ENCODE data around the gene TMEM132D.

TMEM132D gene

GRCh38 chr12:129413295-129413694, 490.5 kb downstream of the TMEM132D start:
- Histone ChIP-seq H3K18ac (ENCODE audit: low read depth in 1 of 2, low read length in 2 of 2) (no peak overlapping the region), H3K23ac (ENCODE audit: low read length in 2 of 2) (no peak overlapping the region), H3K9me3 (ENCODE audit: control insufficient read depth, low read length) (peaks cover 23% of the 10 kb centered on the region), H3K14ac (ENCODE audit: low read length in 2 of 2) (no peak overlapping the region), H2BK12ac (ENCODE audit: low read length in 2 of 2) (no peak overlapping the region), H3K4me3 (ENCODE audit: insufficient read depth in 1 of 2, low read depth in 1 of 2, low read length in 2 of 2) (no peak overlapping the region), H2AFZ (ENCODE audit: low read depth, low read length) (no peak overlapping the region), H2BK15ac (ENCODE audit: low read depth, poor library complexity, severe bottlenecking) (no peak overlapping the region), H3K9ac (ENCODE audit: low read length) (no peak overlapping the region), H3K4me1 (ENCODE audit: control insufficient read depth, insufficient read depth, low read depth, low read length) (peaks cover 4% of the 10 kb centered on the region), H3K27ac (ENCODE audit: low read length, poor library complexity, severe bottlenecking) (no peak overlapping the region), H2BK5ac (ENCODE audit: low read depth, low read length, poor library complexity, severe bottlenecking) (no peak overlapping the region), H3K79me1 (replicated peaks; ENCODE audit: low read length, poor library complexity, severe bottlenecking) (no peaks in the 10 kb centered on the region), H4K8ac (ENCODE audit: low read length) (no peak overlapping the region), H3K27me3 (ENCODE audit: control insufficient read depth in 1 of 2, insufficient read depth in 1 of 2, low read length in 2 of 2) (no peaks in the 10 kb centered on the region), H4K91ac (ENCODE audit: low read length) (no peak overlapping the region), H3K4me2 (ENCODE audit: low read length, poor library complexity, severe bottlenecking) (no peak overlapping the region), H2BK120ac (ENCODE audit: low read depth, low read length) (no peak overlapping the region), H2AK5ac (ENCODE audit: low read length, severe bottlenecking) (no peak overlapping the region), H3K4ac (ENCODE audit: low read depth in 1 of 2, low read length in 2 of 2) (no peak overlapping the region), H3K36me3 (ENCODE audit: control insufficient read depth in 1 of 2, insufficient read depth in 2 of 2, low read depth in 1 of 2, low read length in 2 of 2) (no peaks in the 10 kb centered on the region)
- no CpG with 5 or more reads among the region's 2 CpGs for WGBS
- no peak for DNase-seq

GRCh38 chr12:129409281-129409680, 494.5 kb downstream of the TMEM132D start:
- no peak overlapping the region for H3K14ac ChIP-seq (ENCODE audit: low read length in 2 of 2)
- H2BK12ac ChIP-seq (ENCODE audit: low read length in 2 of 2): no peak overlapping the region
- no peaks in the 10 kb centered on the region for H3K4me1 ChIP-seq (ENCODE audit: control insufficient read depth, insufficient read depth, low read depth, low read length)
- H4K91ac ChIP-seq (ENCODE audit: low read length): no peak overlapping the region
- H3K79me1 ChIP-seq (replicated peaks; ENCODE audit: low read length, poor library complexity, severe bottlenecking): no peaks in the 10 kb centered on the region
- H3K36me3 ChIP-seq (ENCODE audit: control insufficient read depth in 1 of 2, insufficient read depth in 2 of 2, low read depth in 1 of 2, low read length in 2 of 2): no peaks in the 10 kb centered on the region
- H3K4me2 ChIP-seq (ENCODE audit: low read length, poor library complexity, severe bottlenecking): no peak overlapping the region
- no peak overlapping the region for H3K4ac ChIP-seq (ENCODE audit: low read depth in 1 of 2, low read length in 2 of 2)
- no peak overlapping the region for H3K4me3 ChIP-seq (ENCODE audit: insufficient read depth in 1 of 2, low read depth in 1 of 2, low read length in 2 of 2)
- H3K27me3 ChIP-seq (ENCODE audit: control insufficient read depth in 1 of 2, insufficient read depth in 1 of 2, low read length in 2 of 2): no peaks in the 10 kb centered on the region
- H4K8ac ChIP-seq (ENCODE audit: low read length): no peak overlapping the region
- H3K9me3 ChIP-seq (ENCODE audit: control insufficient read depth, low read length): peaks cover 9% of the 10 kb centered on the region
- H2BK120ac ChIP-seq (ENCODE audit: low read depth, low read length): no peak overlapping the region
- no peak overlapping the region for H2AK5ac ChIP-seq (ENCODE audit: low read length, severe bottlenecking)
- WGBS: 74% methylated on average over 6 of the region's 8 CpGs
- H3K23ac ChIP-seq (ENCODE audit: low read length in 2 of 2): no peak overlapping the region
- H2BK15ac ChIP-seq (ENCODE audit: low read depth, poor library complexity, severe bottlenecking): no peak overlapping the region
- H3K18ac ChIP-seq (ENCODE audit: low read depth in 1 of 2, low read length in 2 of 2): no peak overlapping the region
- H2AFZ ChIP-seq (ENCODE audit: low read depth, low read length): no peak overlapping the region
- H3K27ac ChIP-seq (ENCODE audit: low read length, poor library complexity, severe bottlenecking): no peak overlapping the region
- no peak for DNase-seq
- H3K9ac ChIP-seq (ENCODE audit: low read length): no peak overlapping the region
- no peak overlapping the region for H2BK5ac ChIP-seq (ENCODE audit: low read depth, low read length, poor library complexity, severe bottlenecking)

GRCh38 chr12:129404556-129404955, 499.3 kb downstream of the TMEM132D start:
- H2BK12ac ChIP-seq (ENCODE audit: low read length in 2 of 2): no peak overlapping the region
- no peak overlapping the region for H3K27ac ChIP-seq (ENCODE audit: low read length, poor library complexity, severe bottlenecking)
- peak overlapping the region; percentile 39 for H2AFZ ChIP-seq (ENCODE audit: low read depth, low read length)
- no peak overlapping the region for H2BK120ac ChIP-seq (ENCODE audit: low read depth, low read length)
- WGBS: 35% methylated on average over 3 of the region's 4 CpGs
- H2BK5ac ChIP-seq (ENCODE audit: low read depth, low read length, poor library complexity, severe bottlenecking): no peak overlapping the region
- H3K9me3 ChIP-seq (ENCODE audit: control insufficient read depth, low read length): peaks cover 6% of the 10 kb centered on the region
- DNase-seq: no peak
- H4K8ac ChIP-seq (ENCODE audit: low read length): no peak overlapping the region
- H3K4me2 ChIP-seq (ENCODE audit: low read length, poor library complexity, severe bottlenecking): no peak overlapping the region
- H3K79me1 ChIP-seq (replicated peaks; ENCODE audit: low read length, poor library complexity, severe bottlenecking): no peaks in the 10 kb centered on the region
- no peak overlapping the region for H2AK5ac ChIP-seq (ENCODE audit: low read length, severe bottlenecking)
- H3K23ac ChIP-seq (ENCODE audit: low read length in 2 of 2): no peak overlapping the region
- H3K4me3 ChIP-seq (ENCODE audit: insufficient read depth in 1 of 2, low read depth in 1 of 2, low read length in 2 of 2): no peak overlapping the region
- H3K4me1 ChIP-seq (ENCODE audit: control insufficient read depth, insufficient read depth, low read depth, low read length): no peaks in the 10 kb centered on the region
- no peaks in the 10 kb centered on the region for H3K27me3 ChIP-seq (ENCODE audit: control insufficient read depth in 1 of 2, insufficient read depth in 1 of 2, low read length in 2 of 2)
- no peak overlapping the region for H3K18ac ChIP-seq (ENCODE audit: low read depth in 1 of 2, low read length in 2 of 2)
- no peak overlapping the region for H4K91ac ChIP-seq (ENCODE audit: low read length)
- H2BK15ac ChIP-seq (ENCODE audit: low read depth, poor library complexity, severe bottlenecking): no peak overlapping the region
- no peaks in the 10 kb centered on the region for H3K36me3 ChIP-seq (ENCODE audit: control insufficient read depth in 1 of 2, insufficient read depth in 2 of 2, low read depth in 1 of 2, low read length in 2 of 2)
- H3K4ac ChIP-seq (ENCODE audit: low read depth in 1 of 2, low read length in 2 of 2): no peak overlapping the region
- H3K9ac ChIP-seq (ENCODE audit: low read length): no peak overlapping the region
- no peak overlapping the region for H3K14ac ChIP-seq (ENCODE audit: low read length in 2 of 2)

GRCh38 chr12:129401572-129401971, 502.3 kb downstream of the TMEM132D start:
- Histone ChIP-seq H3K4me3 (ENCODE audit: insufficient read depth in 1 of 2, low read depth in 1 of 2, low read length in 2 of 2) (no peak overlapping the region), H3K4me1 (ENCODE audit: control insufficient read depth, insufficient read depth, low read depth, low read length) (no peaks in the 10 kb centered on the region), H2BK15ac (ENCODE audit: low read depth, poor library complexity, severe bottlenecking) (no peak overlapping the region), H3K14ac (ENCODE audit: low read length in 2 of 2) (no peak overlapping the region), H3K79me1 (replicated peaks; ENCODE audit: low read length, poor library complexity, severe bottlenecking) (no peaks in the 10 kb centered on the region), H2AFZ (ENCODE audit: low read depth, low read length) (no peak overlapping the region), H3K9me3 (ENCODE audit: control insufficient read depth, low read length) (peaks cover 24% of the 10 kb centered on the region), H3K9ac (ENCODE audit: low read length) (no peak overlapping the region), H2AK5ac (ENCODE audit: low read length, severe bottlenecking) (no peak overlapping the region), H2BK12ac (ENCODE audit: low read length in 2 of 2) (no peak overlapping the region), H3K4ac (ENCODE audit: low read depth in 1 of 2, low read length in 2 of 2) (no peak overlapping the region), H3K36me3 (ENCODE audit: control insufficient read depth in 1 of 2, insufficient read depth in 2 of 2, low read depth in 1 of 2, low read length in 2 of 2) (no peaks in the 10 kb centered on the region), H2BK120ac (ENCODE audit: low read depth, low read length) (no peak overlapping the region), H3K18ac (ENCODE audit: low read depth in 1 of 2, low read length in 2 of 2) (no peak overlapping the region), H3K27ac (ENCODE audit: low read length, poor library complexity, severe bottlenecking) (no peak overlapping the region), H2BK5ac (ENCODE audit: low read depth, low read length, poor library complexity, severe bottlenecking) (no peak overlapping the region), H3K23ac (ENCODE audit: low read length in 2 of 2) (no peak overlapping the region), H3K4me2 (ENCODE audit: low read length, poor library complexity, severe bottlenecking) (no peak overlapping the region), H3K27me3 (ENCODE audit: control insufficient read depth in 1 of 2, insufficient read depth in 1 of 2, low read length in 2 of 2) (no peaks in the 10 kb centered on the region), H4K91ac (ENCODE audit: low read length) (no peak overlapping the region), H4K8ac (ENCODE audit: low read length) (no peak overlapping the region)
- no peak for DNase-seq
- WGBS: 61% methylated on average over 4 of the region's 4 CpGs

Data from mesenchymal stem cell (in vitro differentiated cells and primary cell).